Measurements from ENCODE around the gene EFNB2.

The EFNB2 gene

DNA sequence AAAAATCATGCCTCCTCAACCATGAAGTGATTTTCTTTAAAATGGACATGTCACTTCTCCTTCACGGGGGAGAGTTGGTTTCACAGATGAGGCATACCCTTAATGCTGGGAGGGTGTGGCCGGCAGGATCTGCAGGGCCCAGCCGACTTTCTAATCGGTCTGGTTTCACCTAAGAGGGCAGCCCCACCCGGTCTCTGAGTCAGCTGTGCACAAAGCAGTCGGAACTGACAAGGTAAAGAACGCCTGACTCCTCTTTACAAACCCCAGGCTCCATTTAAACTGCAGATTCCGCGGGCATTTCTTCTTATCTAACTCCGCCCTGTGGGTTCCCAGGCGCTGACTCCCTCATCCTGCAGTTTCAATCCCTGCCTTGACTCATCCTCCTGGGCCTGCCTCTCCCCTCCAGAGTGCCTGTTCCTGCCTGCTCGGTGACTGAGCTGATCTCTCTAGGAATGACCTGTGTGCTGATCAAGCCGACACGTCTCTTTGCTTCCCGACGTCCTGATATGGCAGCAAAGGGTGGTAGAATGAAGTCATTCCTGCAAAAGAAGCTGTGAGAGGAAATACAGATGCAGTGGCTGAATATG lies 63.4 kb downstream of the EFNB2 start (continued):
- TF ChIP-seq, protein P1, sequence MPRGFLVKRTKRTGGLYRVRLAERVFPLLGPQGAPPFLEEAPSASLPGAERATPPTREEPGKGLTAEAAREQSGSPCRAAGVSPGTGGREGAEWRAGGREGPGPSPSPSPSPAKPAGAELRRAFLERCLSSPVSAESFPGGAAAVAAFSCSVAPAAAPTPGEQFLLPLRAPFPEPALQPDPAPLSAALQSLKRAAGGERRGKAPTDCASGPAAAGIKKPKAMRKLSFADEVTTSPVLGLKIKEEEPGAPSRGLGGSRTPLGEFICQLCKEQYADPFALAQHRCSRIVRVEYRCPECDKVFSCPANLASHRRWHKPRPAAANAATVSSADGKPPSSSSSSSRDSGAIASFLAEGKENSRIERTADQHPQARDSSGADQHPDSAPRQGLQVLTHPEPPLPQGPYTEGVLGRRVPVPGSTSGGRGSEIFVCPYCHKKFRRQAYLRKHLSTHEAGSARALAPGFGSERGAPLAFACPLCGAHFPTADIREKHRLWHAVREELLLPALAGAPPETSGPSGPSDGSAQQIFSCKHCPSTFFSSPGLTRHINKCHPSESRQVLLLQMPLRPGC (tag by site-specific recombination; IDR thresholded peaks at IDR 0.05), result no peak
- TF ChIP-seq ZNF514 (tag by site-specific recombination; IDR thresholded peaks at IDR 0.05) (no peak), ZNF621 (tag by site-specific recombination; IDR thresholded peaks at IDR 0.05) (no peak)

DNA sequence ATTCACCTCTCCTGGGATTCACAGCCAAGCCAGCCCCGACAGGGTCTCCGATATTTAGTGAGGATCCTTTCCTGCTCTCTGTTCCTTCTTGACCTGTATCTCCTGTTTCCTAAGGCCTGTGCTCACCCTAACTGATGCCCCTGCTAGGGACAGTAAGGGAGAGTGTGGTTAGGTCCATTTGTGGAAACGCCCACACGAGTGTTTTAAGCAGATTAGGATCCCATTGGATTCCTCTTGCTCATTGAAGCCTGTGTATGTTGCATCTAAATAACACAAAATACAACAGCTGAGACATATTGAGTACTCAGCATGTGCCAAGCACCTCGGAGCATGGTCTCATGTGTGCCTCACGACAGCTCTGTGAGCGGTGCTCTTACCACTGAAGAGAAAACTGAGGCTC lies 64.9 kb downstream of the EFNB2 start:
- Histone ChIP-seq H3K27ac (ENCODE audit: extremely low read depth, low read depth, low read length) (no peak overlapping the region), H3K36me3 (ENCODE audit: control insufficient read depth in 2 of 2, insufficient read depth in 1 of 2, low read length in 2 of 2) (no peaks in the 10 kb centered on the region), H3K9me3 (ENCODE audit: control insufficient read depth, insufficient read depth, low read depth, low read length) (no peaks in the 10 kb centered on the region), H3K4me1 (ENCODE audit: control insufficient read depth, insufficient read depth, low read length) (0 out of 2 replicates have a peak, but pooled peaks cover 2% of the 10 kb centered on the region), H3K4me3 (ENCODE audit: low read depth, low read length) (no peak overlapping the region)
- POLR2A ChIA-PET, result interaction anchor here (0.6 kb wide), 1 partner anchor 883 kb away, joined by 3 read pairs; no protein-coding TSS in a partner anchor
- CTCF ChIA-PET, result no interaction called here
- TF ChIP-seq MEIS1 (CRISPR knock-in tag; IDR thresholded peaks at IDR 0.05; ENCODE audit: borderline replicate concordance) (no peak), ZNF114 (tag by site-specific recombination; IDR thresholded peaks at IDR 0.05) (no peak), ZFP41 (tag by site-specific recombination; IDR thresholded peaks at IDR 0.05; ENCODE audit: borderline replicate concordance) (no peak), ZBTB20 (tag by site-specific recombination; IDR thresholded peaks at IDR 0.05) (no peak), GLIS1 (tag by site-specific recombination; IDR thresholded peaks at IDR 0.05) (no peak), ZNF184 (tag by site-specific recombination; IDR thresholded peaks at IDR 0.05) (no peak)

DNA sequence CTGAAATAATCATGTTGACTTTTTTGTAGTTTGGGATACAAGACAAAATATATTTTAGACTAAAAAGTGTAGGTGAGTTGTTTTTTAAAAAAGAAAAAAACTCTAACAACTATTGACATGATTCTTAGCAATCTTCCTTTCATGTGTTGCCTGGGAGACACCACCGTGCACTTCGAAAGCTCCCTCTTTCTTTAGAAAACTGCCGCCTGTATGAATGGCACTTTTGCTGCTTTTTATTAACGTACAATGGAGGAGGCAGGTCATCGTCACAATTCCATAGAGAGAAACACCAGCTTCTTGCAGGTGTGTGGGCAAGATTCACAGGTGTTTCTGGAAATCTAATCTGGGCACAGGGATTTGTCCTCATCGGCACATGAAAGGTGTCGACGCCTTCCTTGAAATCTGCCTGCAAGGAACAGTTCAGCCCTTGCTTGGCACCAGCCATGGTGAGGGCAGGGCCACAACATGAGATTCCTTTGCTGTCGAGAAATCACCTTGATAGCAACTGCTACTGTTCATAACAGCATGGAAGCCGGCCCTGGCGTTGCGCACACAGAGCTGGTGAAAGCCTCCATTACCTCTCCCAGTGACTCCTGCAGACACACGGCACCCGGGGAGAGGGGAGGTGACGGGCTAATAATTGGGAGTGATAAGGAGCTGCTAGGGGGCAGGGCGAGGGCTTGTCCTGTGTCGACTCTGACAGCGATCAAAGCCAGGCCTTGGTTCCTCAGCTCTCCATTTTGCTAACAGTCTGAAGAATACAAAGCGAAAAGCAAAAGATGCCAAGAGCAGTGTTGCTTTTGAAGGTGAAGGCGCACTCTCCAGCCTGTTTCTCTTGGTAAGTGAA lies 66.5 kb downstream of the EFNB2 start:
- ChIA-PET CTCF (no interaction called here), POLR2A (no interaction called here)
- H3K36me3 ChIP-seq (ENCODE audit: control insufficient read depth in 2 of 2, insufficient read depth in 1 of 2, low read length in 2 of 2), result no peaks in the 10 kb centered on the region
- H3K4me1 ChIP-seq (ENCODE audit: control insufficient read depth, insufficient read depth, low read length), result 0 out of 2 replicates have a peak, but pooled peaks cover 2% of the 10 kb centered on the region
- no peaks in the 10 kb centered on the region for H3K9me3 ChIP-seq (ENCODE audit: control insufficient read depth, insufficient read depth, low read depth, low read length)
- H3K4me3 ChIP-seq (ENCODE audit: low read depth, low read length), result no peak overlapping the region
- TF ChIP-seq ZFP3 (tag by site-specific recombination; IDR thresholded peaks at IDR 0.05; ENCODE audit: low read depth) (no peak), ZBTB1 (tag by site-specific recombination; IDR thresholded peaks at IDR 0.05) (no peak), ZNF626 (tag by site-specific recombination; IDR thresholded peaks at IDR 0.05) (no peak), FEZF1 (tag by site-specific recombination; IDR thresholded peaks at IDR 0.05) (no peak), ZNF830 (tag by site-specific recombination; IDR thresholded peaks at IDR 0.05; ENCODE audit: low read depth) (no peak), ZNF791 (tag by site-specific recombination; IDR thresholded peaks at IDR 0.05) (no peak), GLI4 (tag by site-specific recombination; IDR thresholded peaks at IDR 0.05) (no peak), GLIS1 (tag by site-specific recombination; IDR thresholded peaks at IDR 0.05) (no peak), ZNF10 (tag by site-specific recombination; IDR thresholded peaks at IDR 0.05) (no peak), SALL2 (tag by site-specific recombination; IDR thresholded peaks at IDR 0.05; ENCODE audit: borderline replicate concordance) (no peak), ZNF311 (tag by site-specific recombination; IDR thresholded peaks at IDR 0.05; ENCODE audit: borderline replicate concordance) (no peak)
- TF ChIP-seq, protein P2, sequence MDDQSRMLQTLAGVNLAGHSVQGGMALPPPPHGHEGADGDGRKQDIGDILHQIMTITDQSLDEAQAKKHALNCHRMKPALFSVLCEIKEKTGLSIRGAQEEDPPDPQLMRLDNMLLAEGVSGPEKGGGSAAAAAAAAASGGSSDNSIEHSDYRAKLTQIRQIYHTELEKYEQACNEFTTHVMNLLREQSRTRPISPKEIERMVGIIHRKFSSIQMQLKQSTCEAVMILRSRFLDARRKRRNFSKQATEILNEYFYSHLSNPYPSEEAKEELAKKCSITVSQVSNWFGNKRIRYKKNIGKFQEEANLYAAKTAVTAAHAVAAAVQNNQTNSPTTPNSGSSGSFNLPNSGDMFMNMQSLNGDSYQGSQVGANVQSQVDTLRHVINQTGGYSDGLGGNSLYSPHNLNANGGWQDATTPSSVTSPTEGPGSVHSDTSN (CRISPR knock-in tag; IDR thresholded peaks at IDR 0.05), result no peak
- TF ChIP-seq, protein P3, sequence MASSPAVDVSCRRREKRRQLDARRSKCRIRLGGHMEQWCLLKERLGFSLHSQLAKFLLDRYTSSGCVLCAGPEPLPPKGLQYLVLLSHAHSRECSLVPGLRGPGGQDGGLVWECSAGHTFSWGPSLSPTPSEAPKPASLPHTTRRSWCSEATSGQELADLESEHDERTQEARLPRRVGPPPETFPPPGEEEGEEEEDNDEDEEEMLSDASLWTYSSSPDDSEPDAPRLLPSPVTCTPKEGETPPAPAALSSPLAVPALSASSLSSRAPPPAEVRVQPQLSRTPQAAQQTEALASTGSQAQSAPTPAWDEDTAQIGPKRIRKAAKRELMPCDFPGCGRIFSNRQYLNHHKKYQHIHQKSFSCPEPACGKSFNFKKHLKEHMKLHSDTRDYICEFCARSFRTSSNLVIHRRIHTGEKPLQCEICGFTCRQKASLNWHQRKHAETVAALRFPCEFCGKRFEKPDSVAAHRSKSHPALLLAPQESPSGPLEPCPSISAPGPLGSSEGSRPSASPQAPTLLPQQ (tag by site-specific recombination; IDR thresholded peaks at IDR 0.05), result no peak
- no peak overlapping the region for H3K27ac ChIP-seq (ENCODE audit: extremely low read depth, low read depth, low read length)
